ENCODE results near the gene CXorf66. TPM values are rescaled to one million over a fixed set of nuclear protein-coding genes. Genes with fewer than 3 reads are reported as not detected.

CXorf66 gene
- total and polyA plus RNA-seq, 2 of the 8 experiments (the other 6 are each of a cell fraction or from before 2014, with no cell fraction given) = not detected

DNA sequence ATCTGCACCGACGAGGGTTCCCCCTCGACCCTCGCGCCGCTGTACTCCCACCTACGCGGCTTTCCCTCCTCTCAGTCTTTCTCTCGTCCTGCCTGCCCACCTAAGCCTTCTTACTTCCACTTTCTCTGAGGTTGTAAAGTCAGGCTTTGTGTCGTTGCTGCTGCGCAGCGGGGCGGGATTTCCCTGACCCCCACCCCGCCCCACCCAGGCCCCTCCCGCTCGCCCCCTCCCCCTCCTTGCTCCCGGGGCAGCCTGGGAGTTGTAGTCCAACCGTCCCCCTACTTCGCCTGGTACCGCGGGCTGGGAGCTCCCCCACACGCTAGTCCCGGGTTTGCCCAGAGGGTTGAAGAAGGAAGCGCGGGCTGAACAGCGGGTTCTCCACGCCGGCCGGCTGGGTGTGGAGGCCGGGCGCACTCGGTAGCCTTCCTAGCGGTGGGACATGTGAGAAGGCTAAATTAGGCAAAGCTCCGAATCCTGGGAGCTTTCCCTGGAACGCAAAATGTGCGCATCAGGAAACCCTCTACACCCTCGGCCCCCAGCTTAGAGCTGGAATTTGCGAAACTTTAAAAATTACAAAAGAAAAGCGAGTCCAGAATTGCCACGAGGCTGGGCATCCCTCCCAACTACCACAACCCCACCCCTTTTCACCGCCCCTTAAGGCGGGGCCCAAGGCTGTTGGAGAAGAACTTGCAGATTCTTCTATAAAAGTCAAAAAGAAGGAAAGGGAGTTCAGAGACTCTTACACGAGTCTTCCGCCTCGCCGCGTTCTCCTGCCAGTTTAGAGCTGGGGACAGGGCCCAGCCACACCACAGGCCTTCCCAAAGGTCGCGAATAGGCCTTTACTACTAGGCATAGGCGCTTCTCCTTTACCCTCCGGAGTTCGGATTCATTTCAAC lies 32.2 kb downstream of the CXorf66 start, which contains the start of gene ATP11C:
Gene ATP11C, minus strand, starts transcription at position 153 of the 896 bp plus-strand sequence. CDS start 1,011 bp downstream, outside the sequence.
- peak within 1 kb of the TSS; percentile 54 to 88 (median 76) for H3K9ac ChIP-seq (replicated peaks in 1 of 4; ENCODE audit: extremely low read depth in 1 of 4, low read depth in 3 of 4, low read length in 3 of 4)
- H3K4me1 ChIP-seq (replicated peaks in 1 of 4; ENCODE audit: control insufficient read depth in 3 of 4, insufficient read depth in 4 of 4, low read length in 3 of 4) = peaks cover 0 to 7% (median 3%) of the 10 kb centered on the region in 4 experiments; a peak in 3 of 7 replicates
- no peaks in the 10 kb centered on the region for H3K36me3 ChIP-seq (ENCODE audit: control insufficient read depth in 2 of 4, insufficient read depth in 4 of 4, low read length in 3 of 4)
- H2AK5ac ChIP-seq (ENCODE audit: low read depth, low read length) = no peak within 1 kb of the TSS
- H4K8ac ChIP-seq (ENCODE audit: extremely low read depth, insufficient read depth, low read length) = peak within 1 kb of the TSS; percentile 79
- no peak within 1 kb of the TSS for H2BK20ac ChIP-seq (ENCODE audit: low read length)
- H2BK5ac ChIP-seq (ENCODE audit: low read depth, low read length) = peak within 1 kb of the TSS; percentile 66; the same call in 1 of the 2 replicates
- H3K23me2 ChIP-seq (ENCODE audit: low read depth, low read length) = peaks cover 2% of the 10 kb centered on the region; the same call in 1 of the 2 replicates
- no peak within 1 kb of the TSS for H2BK12ac ChIP-seq (ENCODE audit: low read depth, low read length)
- no peak within 1 kb of the TSS for H4K91ac ChIP-seq (replicated peaks; ENCODE audit: insufficient read length, low read length)
- no peak within 1 kb of the TSS for H3K14ac ChIP-seq (ENCODE audit: insufficient read length)
- no peak within 1 kb of the TSS for H3K23ac ChIP-seq (ENCODE audit: insufficient read length)
- no peak within 1 kb of the TSS for H3K4ac ChIP-seq (replicated peaks; ENCODE audit: insufficient read length, low read depth, low read length)
- peak within 1 kb of the TSS; percentile 83 for H3K18ac ChIP-seq (ENCODE audit: extremely low read depth, low read length)
- ChIA-PET POLR2A (ENCODE audit: partially characterized antibody) (interaction anchor here (0.9 to 1.6 kb wide), 8 partner anchors 8 to 347 kb away, joined by 3 to 8 read pairs (median 4); no protein-coding TSS in a partner anchor), CTCF (ENCODE audit: partially characterized antibody) (interaction anchor here (2.0 kb wide), 1 partner anchor 71 kb away, joined by 4 read pairs; no protein-coding TSS in a partner anchor)
- no peak within 1 kb of the TSS for H2BK15ac ChIP-seq (ENCODE audit: low read length)
- peak within 1 kb of the TSS; percentile 57 to 84 (median 71) for H3K4me3 ChIP-seq (ENCODE audit: extremely low read depth in 1 of 4, insufficient read depth in 2 of 4, low read depth in 3 of 4, low read length in 4 of 4)
- no peaks in the 10 kb centered on the region for H3K27me3 ChIP-seq (replicated peaks in 1 of 4; ENCODE audit: control insufficient read depth in 3 of 4, extremely low read depth in 1 of 4, insufficient read depth in 3 of 4, low read length in 3 of 4)
- no peak within 1 kb of the TSS for H2AFZ ChIP-seq (ENCODE audit: low read length)
- H2BK120ac ChIP-seq (replicated peaks; ENCODE audit: low read depth, low read length) = no peak within 1 kb of the TSS
- no peaks in the 10 kb centered on the region for H3K9me3 ChIP-seq (ENCODE audit: insufficient read depth in 2 of 2, low read depth in 1 of 2, low read length in 1 of 2)
- H3K27ac ChIP-seq (ENCODE audit: low read depth, low read length) = peak within 1 kb of the TSS; percentile 79; the same call in 1 of the 2 replicates
- peak within 1 kb of the TSS; percentile 80 for H4K5ac ChIP-seq (ENCODE audit: insufficient read length, low read depth, low read length)
- DNase-seq (ENCODE audit: low read depth in 1 of 2, low spot score in 2 of 2) (peak; percentile 56 to 73), FAIRE-seq (no peak)
- peak within 1 kb of the TSS; percentile 76 to 79 for H3K4me2 ChIP-seq (ENCODE audit: insufficient read depth in 1 of 2, low read depth in 2 of 2, low read length in 2 of 2)
- peaks cover 0 to 3% of the 10 kb centered on the region in 2 experiments for H4K20me1 ChIP-seq (replicated peaks in 1 of 2; ENCODE audit: control insufficient read depth in 1 of 2, insufficient read depth in 2 of 2, low read length in 2 of 2)
- no peaks in the 10 kb centered on the region for H3K79me1 ChIP-seq (ENCODE audit: low read depth, low read length)
- peaks cover 0 to 36% of the 10 kb centered on the region in 2 experiments; a peak in 3 of 4 replicates for H3K79me2 ChIP-seq (ENCODE audit: control insufficient read depth in 1 of 2, insufficient read depth in 2 of 2, low read length in 2 of 2)
- no peak within 1 kb of the TSS for H3K56ac ChIP-seq (replicated peaks; ENCODE audit: insufficient read length, low read depth, low read length)
- WGBS, 2 experiments (ENCODE audit: extremely low coverage in 1 of 2, insufficient coverage in 1 of 2, insufficient read length in 1 of 2, insufficient replicate concordance in 2 of 2, low coverage in 1 of 2, low lambda C conversion rate in 2 of 2, missing lambda C conversion rate in 1 of 2) = 4% methylated on average over 29 of the region's 52 CpGs; no CpG with 5 or more reads in 1 of the 2 experiments
- TF ChIP-seq KDM5A (IDR thresholded peaks at IDR 0.05; ENCODE audit: low read length) (no peak), POU5F1 (IDR thresholded peaks at IDR 0.05; ENCODE audit: low read depth, low read length) (no peak), BRCA1 (IDR thresholded peaks at IDR 0.05; ENCODE audit: low read depth, low read length) (no peak), EZH2 (IDR thresholded peaks at IDR 0.05; ENCODE audit: low read depth, low read length, severe bottlenecking) (no peak), KDM4A (IDR thresholded peaks at IDR 0.05; ENCODE audit: low read depth, low read length, severe bottlenecking) (peak; percentile 12), JUND (IDR thresholded peaks at IDR 0.05; ENCODE audit: low read length) (no peak)
- TF ChIP-seq, protein P1, sequence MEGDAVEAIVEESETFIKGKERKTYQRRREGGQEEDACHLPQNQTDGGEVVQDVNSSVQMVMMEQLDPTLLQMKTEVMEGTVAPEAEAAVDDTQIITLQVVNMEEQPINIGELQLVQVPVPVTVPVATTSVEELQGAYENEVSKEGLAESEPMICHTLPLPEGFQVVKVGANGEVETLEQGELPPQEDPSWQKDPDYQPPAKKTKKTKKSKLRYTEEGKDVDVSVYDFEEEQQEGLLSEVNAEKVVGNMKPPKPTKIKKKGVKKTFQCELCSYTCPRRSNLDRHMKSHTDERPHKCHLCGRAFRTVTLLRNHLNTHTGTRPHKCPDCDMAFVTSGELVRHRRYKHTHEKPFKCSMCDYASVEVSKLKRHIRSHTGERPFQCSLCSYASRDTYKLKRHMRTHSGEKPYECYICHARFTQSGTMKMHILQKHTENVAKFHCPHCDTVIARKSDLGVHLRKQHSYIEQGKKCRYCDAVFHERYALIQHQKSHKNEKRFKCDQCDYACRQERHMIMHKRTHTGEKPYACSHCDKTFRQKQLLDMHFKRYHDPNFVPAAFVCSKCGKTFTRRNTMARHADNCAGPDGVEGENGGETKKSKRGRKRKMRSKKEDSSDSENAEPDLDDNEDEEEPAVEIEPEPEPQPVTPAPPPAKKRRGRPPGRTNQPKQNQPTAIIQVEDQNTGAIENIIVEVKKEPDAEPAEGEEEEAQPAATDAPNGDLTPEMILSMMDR (IDR thresholded peaks at IDR 0.05; ENCODE audit: control extremely low read depth in 1 of 3, insufficient read depth in 1 of 3, low read depth in 1 of 3, low read length in 3 of 3) = peak in 1 of 3 experiments; percentile 7; a peak in 1 of 4 replicates

Measured in H1 (cell line).